ENCODE data around the gene TRIM65. TPM values are rescaled to one million over a fixed set of nuclear protein-coding genes. Genes with fewer than 3 reads are reported as not detected.

TRIM65 gene
- total RNA-seq, 4 donors from 2014 or later: 13.3 to 36.4 (median 27.4) TPM

GRCh38 chr17:75914643-75915267, 18.0 kb upstream of the TRIM65 start:
- DNase-seq (ENCODE audit: extremely low spot score): no peak
- H3K36me3 ChIP-seq: peaks cover 4 to 75% (median 20%) of the 10 kb centered on the region in 4 donors

GRCh38 chr17:75913537-75914210, 16.9 kb upstream of the TRIM65 start:
- WGBS: 90% methylated on average over 16 of the region's 32 CpGs
- intact Hi-C loops (cut with DNase I): no loop called here

More at GRCh38 chr17:75914643-75915267, 18.0 kb upstream of the TRIM65 start:
- 97% methylated on average over 25 of the region's 34 CpGs for WGBS
- Histone ChIP-seq H3K27me3 (no peaks in the 10 kb centered on the region), H3K27ac (replicated peaks in 1 of 4) (no peak overlapping the region), H3K4me1 (peaks cover 0 to 7% (median 0%) of the 10 kb centered on the region in 4 donors), H3K9me3 (no peaks in the 10 kb centered on the region), H3K4me3 (no peak overlapping the region)
- TF ChIP-seq POLR2A (IDR thresholded peaks at IDR 0.05; ENCODE audit: low read depth) (no peak), EP300 (IDR thresholded peaks at IDR 0.05) (no peak), CTCF (IDR thresholded peaks at IDR 0.05) (no peak), POLR2AphosphoS5 (IDR thresholded peaks at IDR 0.05) (no peak)
- intact Hi-C loops (cut with DNase I): no loop called here

GRCh38 chr17:75910699-75911098, 13.9 kb upstream of the TRIM65 start:
- intact Hi-C loops (cut with DNase I): no loop called here
- no peak overlapping the region for H3K27ac ChIP-seq (replicated peaks in 1 of 4)

More at GRCh38 chr17:75913537-75914210, 16.9 kb upstream of the TRIM65 start:
- peaks cover 4 to 70% (median 16%) of the 10 kb centered on the region in 4 donors for H3K36me3 ChIP-seq
- H3K27me3 ChIP-seq: no peaks in the 10 kb centered on the region
- H3K27ac ChIP-seq (replicated peaks in 1 of 4): no peak overlapping the region
- no peaks in the 10 kb centered on the region for H3K9me3 ChIP-seq
- H3K4me1 ChIP-seq: peaks cover 0 to 7% (median 0%) of the 10 kb centered on the region in 4 donors
- H3K4me3 ChIP-seq: no peak overlapping the region
- TF ChIP-seq CTCF (IDR thresholded peaks at IDR 0.05): no peak
- TF ChIP-seq POLR2A (IDR thresholded peaks at IDR 0.05; ENCODE audit: low read depth): no peak
- TF ChIP-seq POLR2AphosphoS5 (IDR thresholded peaks at IDR 0.05): no peak
- TF ChIP-seq EP300 (IDR thresholded peaks at IDR 0.05): no peak
- DNase-seq (ENCODE audit: extremely low spot score): no peak

GRCh38 chr17:75909812-75910274, 13.1 kb upstream of the TRIM65 start:
- H3K9me3 ChIP-seq: no peaks in the 10 kb centered on the region
- TF ChIP-seq POLR2A (IDR thresholded peaks at IDR 0.05; ENCODE audit: low read depth): no peak
- DNase-seq (ENCODE audit: extremely low spot score): no peak
- no peaks in the 10 kb centered on the region for H3K27me3 ChIP-seq
- H3K4me1 ChIP-seq: peaks cover 5 to 17% (median 8%) of the 10 kb centered on the region in 4 donors
- WGBS: 74% methylated on average over 11 of the region's 11 CpGs
- no peak overlapping the region for H3K4me3 ChIP-seq
- intact Hi-C loops (cut with DNase I): loop anchor here (5.0 kb wide), 1 partner anchor 67 kb away; the partner anchor contains the start of genes ACOX1 and TEN1
- peaks cover 4 to 45% (median 10%) of the 10 kb centered on the region in 4 donors for H3K36me3 ChIP-seq
- no peak overlapping the region for H3K27ac ChIP-seq (replicated peaks in 1 of 4)

More at GRCh38 chr17:75910699-75911098, 13.9 kb upstream of the TRIM65 start:
- Histone ChIP-seq H3K9me3 (no peaks in the 10 kb centered on the region), H3K27me3 (no peaks in the 10 kb centered on the region), H3K36me3 (peaks cover 4 to 51% (median 12%) of the 10 kb centered on the region in 4 donors), H3K4me1 (peaks cover 0 to 9% (median 1%) of the 10 kb centered on the region in 4 donors), H3K4me3 (no peak overlapping the region)
- DNase-seq (ENCODE audit: extremely low spot score): no peak
- TF ChIP-seq POLR2A (IDR thresholded peaks at IDR 0.05; ENCODE audit: low read depth) (no peak), EP300 (IDR thresholded peaks at IDR 0.05) (no peak), POLR2AphosphoS5 (IDR thresholded peaks at IDR 0.05) (no peak), CTCF (IDR thresholded peaks at IDR 0.05) (no peak)
- WGBS: 91% methylated on average over 6 of the region's 6 CpGs

Measured in esophagus muscularis mucosa (tissue), 4 donors.